B cell (primary cell): ENCODE results near the gene GAL3ST2.

Source experiments
- EZH2 ChIP-seq: IDR thresholded peaks from 2 replicates; pipeline ENCODE4 v1.6.1; 2012; ENCODE audit warnings: borderline replicate concordance, low read depth, mild to moderate bottlenecking, moderate library complexity, low read length; ENCODE audit not compliant: insufficient read depth, poor library complexity, severe bottlenecking
- TF ChIP-seq, protein P1 (sequence below): fragments of 200-600 bp; IDR thresholded peaks from one replicate; pipeline ENCODE4 v1.8.0; 2022; ENCODE audit warnings: antibody characterized with exemption, mild to moderate bottlenecking

DNA sequence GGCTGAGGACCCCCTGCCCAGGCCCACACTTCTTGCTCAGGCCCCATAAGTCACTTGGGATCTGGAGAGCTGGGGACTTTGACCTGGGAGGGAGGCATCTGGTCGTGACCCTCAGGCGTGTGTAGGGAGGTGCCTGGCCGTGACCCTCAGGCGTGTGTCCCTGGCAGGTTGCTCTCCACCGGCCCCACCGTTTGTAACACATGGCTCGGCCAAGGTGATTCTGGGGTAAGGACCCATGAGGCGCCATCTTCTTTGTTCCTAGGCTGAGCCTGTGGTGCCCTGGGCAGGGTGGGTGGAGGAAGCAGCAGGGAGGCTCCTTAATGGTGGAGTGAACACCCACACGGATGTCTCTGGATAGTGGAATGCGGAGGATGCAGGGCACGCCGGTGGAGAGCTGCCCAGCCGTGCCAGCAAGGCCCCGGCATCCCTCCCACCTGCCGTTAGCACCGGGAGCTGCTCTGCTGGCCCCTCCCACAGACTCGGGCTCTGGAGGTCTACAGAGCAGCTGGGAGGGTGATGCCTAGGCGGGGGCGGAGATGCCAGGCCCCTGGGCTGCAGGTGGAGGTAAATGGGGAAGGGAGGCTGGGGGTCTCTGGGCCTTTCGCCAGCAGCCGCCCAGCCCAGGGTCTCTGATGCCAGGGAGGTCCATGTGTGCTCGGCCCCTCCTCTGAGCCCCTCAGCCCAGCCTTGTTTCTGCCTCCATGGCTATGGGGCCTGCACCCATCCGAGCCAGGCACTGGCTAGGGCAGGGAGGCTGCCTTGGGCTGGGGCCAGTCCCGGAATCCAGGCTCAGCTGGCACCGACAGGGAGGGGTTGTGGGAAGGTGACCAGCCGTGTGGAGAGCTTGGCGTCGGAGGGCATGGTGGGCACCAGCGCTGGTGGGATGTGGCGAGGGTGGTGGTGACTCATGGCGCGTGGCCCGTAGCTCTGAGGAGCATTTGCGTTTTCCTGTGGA lies 1.1 kb upstream of the GAL3ST2 start:
- TF ChIP-seq, protein P1, sequence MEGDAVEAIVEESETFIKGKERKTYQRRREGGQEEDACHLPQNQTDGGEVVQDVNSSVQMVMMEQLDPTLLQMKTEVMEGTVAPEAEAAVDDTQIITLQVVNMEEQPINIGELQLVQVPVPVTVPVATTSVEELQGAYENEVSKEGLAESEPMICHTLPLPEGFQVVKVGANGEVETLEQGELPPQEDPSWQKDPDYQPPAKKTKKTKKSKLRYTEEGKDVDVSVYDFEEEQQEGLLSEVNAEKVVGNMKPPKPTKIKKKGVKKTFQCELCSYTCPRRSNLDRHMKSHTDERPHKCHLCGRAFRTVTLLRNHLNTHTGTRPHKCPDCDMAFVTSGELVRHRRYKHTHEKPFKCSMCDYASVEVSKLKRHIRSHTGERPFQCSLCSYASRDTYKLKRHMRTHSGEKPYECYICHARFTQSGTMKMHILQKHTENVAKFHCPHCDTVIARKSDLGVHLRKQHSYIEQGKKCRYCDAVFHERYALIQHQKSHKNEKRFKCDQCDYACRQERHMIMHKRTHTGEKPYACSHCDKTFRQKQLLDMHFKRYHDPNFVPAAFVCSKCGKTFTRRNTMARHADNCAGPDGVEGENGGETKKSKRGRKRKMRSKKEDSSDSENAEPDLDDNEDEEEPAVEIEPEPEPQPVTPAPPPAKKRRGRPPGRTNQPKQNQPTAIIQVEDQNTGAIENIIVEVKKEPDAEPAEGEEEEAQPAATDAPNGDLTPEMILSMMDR: no peak
- no peak for TF ChIP-seq EZH2
